Muscle layer of colon (tissue), 2 donors: ENCODE data around the gene AGRP.
"Not testable (repeated sequence)": the region's sequence is repeated elsewhere in the genome, so short reads cannot be mapped to it uniquely, and the experiment has no call there.

Experiments used
- H3K27ac ChIP-seq: one replicate; pipeline ENCODE4 v1.7.0; 2013; ENCODE audit warnings: low read depth, mild to moderate bottlenecking, low read length, moderate library complexity
- H3K27me3 ChIP-seq, 2 donors: one replicate each; pipeline ENCODE4 v1.7.0; 2013; ENCODE audit warnings: low read length in 2 of 2, mild to moderate bottlenecking in 2 of 2; ENCODE audit not compliant: insufficient read depth in 2 of 2, control insufficient read depth in 1 of 2
- H3K36me3 ChIP-seq: one replicate; pipeline ENCODE4 v1.7.0; 2013; ENCODE audit warnings: mild to moderate bottlenecking, low read length; ENCODE audit not compliant: insufficient read depth
- H3K4me1 ChIP-seq: one replicate; pipeline ENCODE4 v1.7.0; 2013; ENCODE audit warnings: mild to moderate bottlenecking, low read length; ENCODE audit not compliant: insufficient read depth
- H3K4me3 ChIP-seq, 2 donors: one replicate each; pipeline ENCODE4 v1.7.0; 2013; ENCODE audit warnings: low read length in 2 of 2, low read depth in 1 of 2, mild to moderate bottlenecking in 1 of 2, moderate library complexity in 1 of 2
- H3K9ac ChIP-seq: one replicate; pipeline ENCODE4 v1.7.0; 2013; ENCODE audit warnings: low read length
- H3K9me3 ChIP-seq: one replicate; pipeline ENCODE4 v1.7.0; 2013; ENCODE audit warnings: mild to moderate bottlenecking, low read length
- donor health status: abdominal sarcoma.
- donor health status: Adenocarcinoma of cecum.

Gene AGRP

GRCh38 chr16:67518676-67519075, 35.3 kb upstream of the AGRP start:
- Histone ChIP-seq H3K4me3 (no peak overlapping the region), H3K4me1 (peaks cover 9% of the 10 kb centered on the region), H3K9ac (no peak overlapping the region), H3K27me3 (no peaks in the 10 kb centered on the region), H3K9me3 (no peaks in the 10 kb centered on the region), H3K36me3 (no peaks in the 10 kb centered on the region), H3K27ac (no peak overlapping the region)

GRCh38 chr16:67517661-67518423, 34.5 kb upstream of the AGRP start:
- Histone ChIP-seq H3K36me3 (no peaks in the 10 kb centered on the region), H3K4me3 (no peak overlapping the region), H3K27me3 (no peaks in the 10 kb centered on the region), H3K27ac (no peak overlapping the region), H3K9ac (no peak overlapping the region), H3K9me3 (no peaks in the 10 kb centered on the region), H3K4me1 (peaks cover 9% of the 10 kb centered on the region)

- Histone ChIP-seq H3K9ac (no peak overlapping the region), H3K9me3 (no peaks in the 10 kb centered on the region), H3K4me1 (peaks cover 9% of the 10 kb centered on the region), H3K36me3 (no peaks in the 10 kb centered on the region), H3K27ac (peak overlapping the region; percentile 48), H3K4me3 (no peak overlapping the region), H3K27me3 (no peaks in the 10 kb centered on the region)
Measured at GRCh38 chr16:67517155-67517445, 33.8 kb upstream of the AGRP start.

- H3K27ac ChIP-seq: peak overlapping the region; percentile 48
- no peak overlapping the region for H3K4me3 ChIP-seq
- H3K36me3 ChIP-seq: no peaks in the 10 kb centered on the region
- no peaks in the 10 kb centered on the region for H3K27me3 ChIP-seq
- no peak overlapping the region for H3K9ac ChIP-seq
- no peaks in the 10 kb centered on the region for H3K9me3 ChIP-seq
- H3K4me1 ChIP-seq: peaks cover 9% of the 10 kb centered on the region
Measured at GRCh38 chr16:67516296-67517154, 33.2 kb upstream of the AGRP start.

GRCh38 chr16:67514382-67514828, 31.1 kb upstream of the AGRP start:
- Histone ChIP-seq H3K36me3 (no peaks in the 10 kb centered on the region), H3K27me3 (no peaks in the 10 kb centered on the region), H3K4me1 (peaks cover 9% of the 10 kb centered on the region), H3K9ac (no peak overlapping the region), H3K27ac (no peak overlapping the region), H3K9me3 (no peaks in the 10 kb centered on the region), H3K4me3 (no peak overlapping the region)

GRCh38 chr16:67513892-67514291, 30.5 kb upstream of the AGRP start:
- not testable (repeated sequence) for H3K4me1 ChIP-seq, H3K9me3 ChIP-seq, H3K27me3 ChIP-seq, H3K9ac ChIP-seq, H3K4me3 ChIP-seq, H3K36me3 ChIP-seq, H3K27ac ChIP-seq

GRCh38 chr16:67509016-67509415, 25.7 kb upstream of the AGRP start:
- Histone ChIP-seq H3K36me3 (no peaks in the 10 kb centered on the region), H3K4me1 (no peaks in the 10 kb centered on the region), H3K27ac (no peak overlapping the region), H3K9ac (no peak overlapping the region), H3K27me3 (no peaks in the 10 kb centered on the region), H3K9me3 (no peaks in the 10 kb centered on the region), H3K4me3 (no peak overlapping the region)

- Histone ChIP-seq H3K4me3 (no peak overlapping the region), H3K9me3 (no peaks in the 10 kb centered on the region), H3K36me3 (no peaks in the 10 kb centered on the region), H3K9ac (no peak overlapping the region), H3K27ac (no peak overlapping the region), H3K4me1 (no peaks in the 10 kb centered on the region), H3K27me3 (no peaks in the 10 kb centered on the region)
Measured at GRCh38 chr16:67506468-67506867, 23.1 kb upstream of the AGRP start.

GRCh38 chr16:67504031-67505021, 21.0 kb upstream of the AGRP start:
- Histone ChIP-seq H3K9ac (no peak overlapping the region), H3K4me1 (no peaks in the 10 kb centered on the region)

GRCh38 chr16:67499106-67499505, 15.8 kb upstream of the AGRP start:
- H3K27ac ChIP-seq: no peak overlapping the region
- peaks cover 4% of the 10 kb centered on the region for H3K4me1 ChIP-seq
- H3K9ac ChIP-seq: no peak overlapping the region
- H3K27me3 ChIP-seq: no peaks in the 10 kb centered on the region
- H3K4me3 ChIP-seq: no peak overlapping the region
- no peaks in the 10 kb centered on the region for H3K9me3 ChIP-seq
- H3K36me3 ChIP-seq: no peaks in the 10 kb centered on the region

More at GRCh38 chr16:67504031-67505021, 21.0 kb upstream of the AGRP start:
- Histone ChIP-seq H3K4me3 (no peak overlapping the region), H3K36me3 (no peaks in the 10 kb centered on the region), H3K27me3 (no peaks in the 10 kb centered on the region), H3K27ac (no peak overlapping the region), H3K9me3 (no peaks in the 10 kb centered on the region)
